Measurements from ENCODE around the gene VSTM1.

GRCh38 chr19:53999694-54000093 is 64.0 kb downstream of the VSTM1 start:
- TF ChIP-seq CTCF (conservative IDR thresholded peaks at IDR 0.05; ENCODE audit: low read length) (no peak), EZH2phosphoT487 (IDR thresholded peaks at IDR 0.05; ENCODE audit: borderline replicate concordance, low read depth, low read length) (no peak)
